Stimulated activated CD4-positive, alpha-beta T cell treated with anti-CD3 and anti-CD28 coated beads, Interleukin-15, amount 100 ng/mL, for 1 hour (primary cell): ENCODE data around the gene PAQR7.
"Not testable (repeated sequence)": the region's sequence is repeated elsewhere in the genome, so short reads cannot be mapped to it uniquely, and the experiment has no call there.

ENCODE experiments used
- DNase-seq, 2 donors: peaks; one replicate each; pipeline ENCODE4 v3.0.0-alpha.2; 2020; ENCODE audit warnings: low read depth in 1 of 2, low spot score in 1 of 2

The PAQR7 gene

GRCh38 chr1:25847929-25848328, 27.6 kb downstream of the PAQR7 start:
- DNase-seq = no peak

- DNase-seq = no peak
Observed at GRCh38 chr1:25845664-25846063, 29.8 kb downstream of the PAQR7 start.

GRCh38 chr1:25844536-25845337, 30.8 kb downstream of the PAQR7 start:
- no peak for DNase-seq

- no peak for DNase-seq
Observed at GRCh38 chr1:25843483-25843882, 32.0 kb downstream of the PAQR7 start.

- not testable (repeated sequence) for DNase-seq
Observed at GRCh38 chr1:25839808-25840207, 35.7 kb downstream of the PAQR7 start.

GRCh38 chr1:25837262-25837875, 38.1 kb downstream of the PAQR7 start:
- DNase-seq = no peak

GRCh38 chr1:25836695-25837094, 38.8 kb downstream of the PAQR7 start:
- no peak for DNase-seq

GRCh38 chr1:25834894-25835293, 40.6 kb downstream of the PAQR7 start:
- no peak for DNase-seq

GRCh38 chr1:25833158-25833557, 42.4 kb downstream of the PAQR7 start:
- DNase-seq = no peak

GRCh38 chr1:25832336-25833037, 43.0 kb downstream of the PAQR7 start:
- DNase-seq = no peak

- no peak for DNase-seq
Observed at GRCh38 chr1:25831569-25832196, 43.8 kb downstream of the PAQR7 start.

- DNase-seq = no peak
Observed at GRCh38 chr1:25829046-25829445, 46.5 kb downstream of the PAQR7 start.

GRCh38 chr1:25828491-25828890, 47.0 kb downstream of the PAQR7 start:
- no peak for DNase-seq

- DNase-seq = no peak
Observed at GRCh38 chr1:25826571-25826970, 48.9 kb downstream of the PAQR7 start.

- no peak for DNase-seq
Observed at GRCh38 chr1:25825605-25826004, 49.9 kb downstream of the PAQR7 start.

GRCh38 chr1:25821630-25822091, 53.8 kb downstream of the PAQR7 start:
- DNase-seq = no peak

GRCh38 chr1:25821112-25821476, 54.4 kb downstream of the PAQR7 start:
- DNase-seq = no peak

GRCh38 chr1:25820247-25821111, 55.0 kb downstream of the PAQR7 start:
- peak; percentile 26 to 41 for DNase-seq

- peak; percentile 82 to 91 for DNase-seq
Observed at GRCh38 chr1:25819491-25820246, 55.8 kb downstream of the PAQR7 start, which contains the start of gene MTFR1L. TSS of gene MTFR1L (plus strand) at chr1:25819954. CDS start at chr1:25823105, 3,151 bp downstream.

GRCh38 chr1:25818569-25818968, 56.9 kb downstream of the PAQR7 start:
- no peak for DNase-seq
